Keratinocyte (primary cell): ENCODE results near the gene NELL1. TPM values are rescaled to one million over a fixed set of nuclear protein-coding genes. Genes with fewer than 3 reads are reported as not detected.

Experiments
- DNase-seq: peaks from one replicate; pipeline ENCODE4 v3.0.0-alpha.2; 2011; ENCODE audit warnings: low read depth, missing footprints, low spot score
- FAIRE-seq: peaks from 2 replicates; lab custom pipeline; 2011; peaks lifted over from hg19 to GRCh38; lab: Jason Lieb, UNC
- H2AFZ ChIP-seq: 2 replicates; pipeline ENCODE4 v1.6.0; 2012; ENCODE audit warnings: low read length, control low read depth, inconsistent platforms; ENCODE audit not compliant: control insufficient read depth
- H3K27ac ChIP-seq: 2 replicates; pipeline ENCODE4 v1.5.1; 2011; ENCODE audit warnings: low read length; ENCODE audit not compliant: control insufficient read depth, insufficient read depth
- H3K27me3 ChIP-seq: 3 replicates; pipeline ENCODE4 v1.6.0; 2011; ENCODE audit warnings: low read length; ENCODE audit not compliant: control insufficient read depth, insufficient read depth; ENCODE audit errors: extremely low read depth
- H3K36me3 ChIP-seq, 2 experiments: 2 replicates in 1 of 2; 3 replicates in 1 of 2; pipeline ENCODE4 v1.5.1; 2011; ENCODE audit warnings: low read length in 2 of 2, mild to moderate bottlenecking in 1 of 2; ENCODE audit not compliant: control insufficient read depth in 2 of 2, insufficient read depth in 2 of 2; ENCODE audit errors: extremely low read depth in 1 of 2
- H3K4me1 ChIP-seq: 3 replicates; pipeline ENCODE4 v1.5.1; 2011; ENCODE audit warnings: low read length; ENCODE audit not compliant: control insufficient read depth, insufficient read depth; ENCODE audit errors: extremely low read depth
- H3K4me2 ChIP-seq: 3 replicates; pipeline ENCODE4 v1.6.0; 2011; ENCODE audit warnings: low read depth, low read length; ENCODE audit not compliant: control insufficient read depth, insufficient read depth; ENCODE audit errors: extremely low read depth
- H3K4me3 ChIP-seq, 3 experiments: fragments of 200-600 bp in 1 of 3; sonication (generic) in 1 of 3; 2 replicates in 2 of 3; 3 replicates in 1 of 3; pipeline ENCODE4 v1.5.1; 2011 to 2016; ENCODE audit warnings: low read length in 3 of 3, mild to moderate bottlenecking in 3 of 3, control low read depth in 2 of 3, inconsistent platforms in 1 of 3, low read depth in 1 of 3, mixed read lengths in 1 of 3, mixed run types in 1 of 3, moderate library complexity in 1 of 3; ENCODE audit not compliant: control insufficient read depth in 2 of 3, insufficient read depth in 2 of 3; ENCODE audit errors: extremely low read depth in 1 of 3
- H3K79me2 ChIP-seq: 2 replicates; pipeline ENCODE4 v1.6.0; 2012; ENCODE audit warnings: low read length; ENCODE audit not compliant: control insufficient read depth, insufficient read depth
- H3K9ac ChIP-seq: 3 replicates; pipeline ENCODE4 v1.6.0; 2011; ENCODE audit warnings: low read length; ENCODE audit not compliant: control insufficient read depth, insufficient read depth; ENCODE audit errors: extremely low read depth
- H3K9me1 ChIP-seq: 3 replicates; pipeline ENCODE4 v1.6.0; 2011; ENCODE audit warnings: low read length; ENCODE audit not compliant: control insufficient read depth, insufficient read depth; ENCODE audit errors: extremely low read depth
- H3K9me3 ChIP-seq: 2 replicates; pipeline ENCODE4 v1.5.1; 2012; ENCODE audit warnings: low read depth, low read length; ENCODE audit not compliant: control insufficient read depth
- H4K20me1 ChIP-seq: 3 replicates; pipeline ENCODE4 v1.6.0; 2011; ENCODE audit warnings: low read length; ENCODE audit not compliant: control insufficient read depth, insufficient read depth; ENCODE audit errors: extremely low read depth
- EZH2 ChIP-seq: IDR thresholded peaks from one replicate; pipeline ENCODE4 v1.6.1; 2012; ENCODE audit warnings: inconsistent platforms, mild to moderate bottlenecking, low read length, moderate library complexity
- dilution Hi-C: fragments of 300-500 bp; cut with MboI; formaldehyde crosslinking; loops from one replicate; pipeline ENCODE4 v1.7.0; 2020; ENCODE audit warnings: low sequenced_read_pairs; ENCODE audit not compliant: extremely low pct_ligation_motif_present
- polyA plus RNA-seq, 5 experiments: library from polyadenylated mRNA; depleted of rRNA in 3 of 5; stranded (reverse) in 3 of 5; stranded (forward) in 1 of 5; unstranded in 1 of 5; fragments of >200 nt; gene quantifications; 1 replicate in 1 of 5; 2 replicates in 3 of 5; 3 replicates in 1 of 5; pipeline versions ENCODE4 v1.2.1 to v1.2.3, GENCODE V29; 2011 to 2012; ENCODE audit warnings: missing spikeins in 2 of 5, low read depth in 1 of 5, low replicate concordance in 1 of 5
- TF ChIP-seq, protein P1 (sequence below), 3 experiments: IDR thresholded peaks in 1 of 3; conservative IDR thresholded peaks in 1 of 3; optimal IDR thresholded peaks in 1 of 3; 2 replicates in 2 of 3; 3 replicates in 1 of 3; pipeline versions ENCODE3 to v1.5.1; 2011; ENCODE audit warnings: low read length in 3 of 3, mild to moderate bottlenecking in 3 of 3, moderate library complexity in 2 of 3, control low read depth in 1 of 3, inconsistent platforms in 1 of 3; ENCODE audit not compliant: insufficient read depth in 2 of 3; ENCODE audit errors: extremely low read depth in 1 of 3

The NELL1 gene
- polyA plus RNA-seq, 1 donor (not counting 4 experiments of a cell fraction or from before 2014, with no cell fraction given), result not detected

DNA sequence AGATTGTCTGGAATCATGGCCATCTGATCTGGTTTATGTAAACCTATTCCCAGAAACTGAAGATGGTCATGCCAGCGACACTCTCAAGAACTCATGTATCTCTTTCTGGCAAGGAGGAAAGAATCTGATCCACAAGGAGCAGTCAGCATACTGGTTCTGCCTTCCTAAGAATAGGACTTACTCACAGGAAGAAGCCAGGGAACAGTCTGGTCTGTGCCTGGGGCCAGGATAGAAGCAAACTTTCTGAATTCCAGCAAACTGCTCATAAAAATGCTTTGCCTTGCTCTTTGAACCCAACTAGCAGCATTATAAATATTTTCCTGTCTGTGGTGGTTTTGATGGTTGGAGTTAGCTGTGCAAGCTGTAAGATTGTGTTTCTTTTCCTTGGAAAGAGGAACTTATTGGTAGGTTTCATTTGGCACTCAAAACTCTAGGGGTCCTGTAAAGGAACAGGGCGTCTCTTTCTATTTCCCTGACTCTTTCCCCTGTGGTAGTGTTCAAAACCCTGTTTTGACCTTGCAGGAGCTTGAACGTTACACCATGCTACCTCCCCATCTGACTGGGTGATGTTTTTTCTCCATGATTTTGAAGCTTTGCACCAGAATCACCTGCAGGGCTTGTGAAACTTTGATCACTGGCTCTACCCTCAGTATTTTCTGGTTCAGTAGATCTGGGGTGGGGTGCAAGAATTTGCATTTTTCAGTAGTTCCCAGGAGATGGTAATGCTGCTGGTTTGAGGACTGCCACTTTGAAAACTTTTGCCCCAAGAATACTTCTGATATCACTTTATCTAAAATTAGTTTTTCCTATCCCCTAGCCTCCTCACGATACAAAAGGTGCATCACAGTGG is 895.7 kb downstream of the NELL1 start:
- H3K36me3 ChIP-seq, result no peaks in the 10 kb centered on the region
- peaks cover 21% of the 10 kb centered on the region for H3K4me1 ChIP-seq
- no peak for TF ChIP-seq EZH2
- TF ChIP-seq, protein P1, sequence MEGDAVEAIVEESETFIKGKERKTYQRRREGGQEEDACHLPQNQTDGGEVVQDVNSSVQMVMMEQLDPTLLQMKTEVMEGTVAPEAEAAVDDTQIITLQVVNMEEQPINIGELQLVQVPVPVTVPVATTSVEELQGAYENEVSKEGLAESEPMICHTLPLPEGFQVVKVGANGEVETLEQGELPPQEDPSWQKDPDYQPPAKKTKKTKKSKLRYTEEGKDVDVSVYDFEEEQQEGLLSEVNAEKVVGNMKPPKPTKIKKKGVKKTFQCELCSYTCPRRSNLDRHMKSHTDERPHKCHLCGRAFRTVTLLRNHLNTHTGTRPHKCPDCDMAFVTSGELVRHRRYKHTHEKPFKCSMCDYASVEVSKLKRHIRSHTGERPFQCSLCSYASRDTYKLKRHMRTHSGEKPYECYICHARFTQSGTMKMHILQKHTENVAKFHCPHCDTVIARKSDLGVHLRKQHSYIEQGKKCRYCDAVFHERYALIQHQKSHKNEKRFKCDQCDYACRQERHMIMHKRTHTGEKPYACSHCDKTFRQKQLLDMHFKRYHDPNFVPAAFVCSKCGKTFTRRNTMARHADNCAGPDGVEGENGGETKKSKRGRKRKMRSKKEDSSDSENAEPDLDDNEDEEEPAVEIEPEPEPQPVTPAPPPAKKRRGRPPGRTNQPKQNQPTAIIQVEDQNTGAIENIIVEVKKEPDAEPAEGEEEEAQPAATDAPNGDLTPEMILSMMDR (optimal IDR thresholded peaks at IDR 0.05 in 1 of 3, IDR thresholded peaks at IDR 0.05 in 1 of 3, conservative IDR thresholded peaks at IDR 0.05 in 1 of 3; ENCODE audit: extremely low read depth in 1 of 3, insufficient read depth in 2 of 3, low read length in 3 of 3), result no peak
- FAIRE-seq, result peak; percentile 5
- no peak overlapping the region for H3K9ac ChIP-seq
- no peaks in the 10 kb centered on the region for H3K27me3 ChIP-seq
- no peak overlapping the region for H3K4me3 ChIP-seq
- H3K9me3 ChIP-seq, result no peaks in the 10 kb centered on the region
- no peak overlapping the region for H2AFZ ChIP-seq
- no peaks in the 10 kb centered on the region for H3K9me1 ChIP-seq
- DNase-seq, result no peak
- H3K79me2 ChIP-seq, result no peaks in the 10 kb centered on the region
- peak overlapping the region; percentile 13 for H3K4me2 ChIP-seq
- dilution Hi-C loops, result no loop called here
- H4K20me1 ChIP-seq, result no peaks in the 10 kb centered on the region
- no peak overlapping the region for H3K27ac ChIP-seq

DNA sequence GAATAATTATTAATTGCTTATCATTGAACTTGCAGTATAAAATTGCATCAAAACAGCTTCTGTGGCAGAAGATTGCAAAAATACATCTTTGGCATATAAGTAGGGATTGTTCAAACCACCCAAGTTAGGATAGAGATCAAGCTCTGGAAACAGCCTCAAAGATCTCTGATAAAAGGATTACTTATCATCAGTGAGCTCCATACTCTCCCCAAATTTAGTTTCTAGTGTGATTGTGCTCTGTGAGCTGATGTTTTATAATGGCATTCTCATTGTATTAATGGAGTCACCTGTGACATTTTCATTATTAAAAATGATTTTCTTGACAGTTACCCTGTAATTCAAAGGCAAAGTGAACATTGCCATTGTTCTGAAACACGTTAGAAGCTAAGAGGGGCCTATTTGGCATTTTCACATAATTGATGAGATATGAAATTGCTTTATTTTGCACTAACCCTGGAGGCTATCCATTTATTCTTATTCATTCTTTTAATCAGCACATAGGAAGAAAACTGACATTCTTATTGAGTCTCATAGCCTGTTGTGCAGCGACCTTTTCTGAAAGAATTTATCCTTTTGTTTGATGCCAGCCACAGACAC is 897.2 kb downstream of the NELL1 start:
- dilution Hi-C loops, result no loop called here
- H3K9me1 ChIP-seq, result no peaks in the 10 kb centered on the region
- FAIRE-seq, result no peak

More for the DNA sequence above, 897.2 kb downstream of the NELL1 start:
- Histone ChIP-seq H3K4me1 (peaks cover 9% of the 10 kb centered on the region), H3K9me3 (no peaks in the 10 kb centered on the region), H3K27me3 (no peaks in the 10 kb centered on the region), H4K20me1 (no peaks in the 10 kb centered on the region), H3K27ac (no peak overlapping the region), H3K36me3 (no peaks in the 10 kb centered on the region), H3K79me2 (no peaks in the 10 kb centered on the region), H3K4me3 (no peak overlapping the region), H2AFZ (no peak overlapping the region), H3K9ac (no peak overlapping the region), H3K4me2 (no peak overlapping the region)
- no peak for DNase-seq
- TF ChIP-seq, protein P1 (optimal IDR thresholded peaks at IDR 0.05 in 1 of 3, IDR thresholded peaks at IDR 0.05 in 1 of 3, conservative IDR thresholded peaks at IDR 0.05 in 1 of 3; ENCODE audit: extremely low read depth in 1 of 3, insufficient read depth in 2 of 3, low read length in 3 of 3), result no peak
- no peak for TF ChIP-seq EZH2
